Embryonic facial prominence (tissue), 1 donor: ENCODE measurements around the gene KBTBD13.
"Not testable (repeated sequence)": the region's sequence is repeated elsewhere in the genome, so short reads cannot be mapped to it uniquely, and the experiment has no call there.

Source experiments
- DNase-seq: peaks from one replicate; pipeline ENCODE4 v3.0.0-alpha.2; 2016; ENCODE audit errors: extremely low spot score

The KBTBD13 gene

DNA sequence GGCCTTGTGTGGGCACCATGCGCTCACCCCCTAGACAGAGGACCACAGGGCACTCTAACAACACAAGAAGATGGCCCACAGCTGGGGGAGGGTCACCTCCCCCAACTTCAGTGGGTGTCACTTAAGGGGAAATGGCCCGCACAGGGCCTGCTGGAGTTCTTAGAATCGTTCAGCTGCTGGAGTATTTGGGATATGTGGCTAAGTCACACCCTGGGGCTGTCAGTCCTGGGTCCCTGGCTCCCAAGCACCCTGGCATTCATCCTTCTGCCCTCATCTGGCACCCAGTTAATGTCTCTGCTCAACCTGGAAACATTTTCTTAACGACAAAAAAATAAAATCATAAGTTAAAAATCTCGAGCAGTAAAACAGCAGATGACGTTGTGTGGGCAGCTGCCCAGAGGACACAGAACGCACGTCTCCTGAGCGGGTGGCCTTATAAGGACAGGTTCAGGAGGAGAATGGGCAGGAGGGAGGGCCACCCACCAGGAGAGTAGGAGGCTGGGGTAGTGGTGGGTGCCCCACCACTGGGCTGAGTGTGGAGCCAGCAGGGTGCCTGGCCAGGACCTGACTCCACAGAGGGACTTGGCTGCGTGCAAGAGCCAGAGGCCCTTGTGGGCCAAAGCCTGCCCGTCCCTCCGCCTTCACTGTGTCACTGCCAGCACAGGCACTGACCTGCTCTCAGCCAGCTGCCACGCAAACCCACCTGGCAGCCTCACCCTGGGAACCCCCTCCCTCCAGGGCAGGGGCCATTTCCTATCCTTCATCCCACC is 11.5 kb downstream of the KBTBD13 start:
- DNase-seq = no peak

DNA sequence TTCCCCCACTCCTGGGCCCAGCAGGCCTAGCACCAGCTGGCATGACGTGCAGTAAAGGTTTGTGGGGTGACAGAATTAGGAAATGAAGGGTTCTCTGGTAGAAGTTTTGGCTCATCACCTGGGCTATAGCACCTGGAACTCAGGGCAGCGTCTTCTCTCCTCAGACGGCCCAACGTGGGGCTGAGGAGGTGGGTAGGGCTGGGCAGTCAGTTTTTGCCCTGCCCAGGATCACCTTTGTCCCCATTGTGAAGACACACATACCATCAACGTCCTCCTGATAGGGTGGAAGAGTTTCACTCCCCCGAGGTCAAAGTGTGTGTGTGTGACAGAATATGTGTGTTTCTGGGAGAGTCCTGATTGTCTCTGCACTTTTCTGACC is 12.1 kb downstream of the KBTBD13 start:
- no peak for DNase-seq

DNA sequence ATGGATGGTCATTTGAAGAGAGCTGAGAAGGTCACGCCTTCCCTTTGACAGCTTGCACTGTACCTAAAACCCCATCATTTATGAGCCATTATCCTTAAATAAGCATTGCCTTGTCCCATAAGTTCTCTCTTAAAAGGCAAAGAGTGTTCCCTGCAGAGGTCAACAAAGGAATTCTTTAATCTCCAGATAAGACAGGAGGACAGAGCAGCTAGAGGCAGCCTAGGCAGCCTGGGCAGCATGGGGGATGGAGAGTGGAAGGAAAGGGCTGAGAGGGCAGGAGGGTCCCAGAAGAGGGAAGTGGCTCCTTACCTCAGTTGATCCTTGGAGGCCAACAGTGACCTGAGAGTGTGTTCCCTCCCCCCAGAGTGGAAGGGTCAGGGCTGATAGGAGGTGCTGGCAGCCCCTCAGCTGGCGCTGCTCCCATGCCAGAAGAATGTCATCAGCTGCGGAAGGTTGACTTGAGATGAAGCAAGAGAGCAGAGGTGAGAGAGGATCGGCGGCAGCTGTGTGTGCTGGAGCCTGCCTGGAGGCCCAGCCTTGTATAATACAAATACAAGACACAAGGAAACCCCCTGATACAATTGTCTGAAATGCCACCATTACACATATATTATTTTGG is 12.8 kb downstream of the KBTBD13 start:
- DNase-seq = no peak

DNA sequence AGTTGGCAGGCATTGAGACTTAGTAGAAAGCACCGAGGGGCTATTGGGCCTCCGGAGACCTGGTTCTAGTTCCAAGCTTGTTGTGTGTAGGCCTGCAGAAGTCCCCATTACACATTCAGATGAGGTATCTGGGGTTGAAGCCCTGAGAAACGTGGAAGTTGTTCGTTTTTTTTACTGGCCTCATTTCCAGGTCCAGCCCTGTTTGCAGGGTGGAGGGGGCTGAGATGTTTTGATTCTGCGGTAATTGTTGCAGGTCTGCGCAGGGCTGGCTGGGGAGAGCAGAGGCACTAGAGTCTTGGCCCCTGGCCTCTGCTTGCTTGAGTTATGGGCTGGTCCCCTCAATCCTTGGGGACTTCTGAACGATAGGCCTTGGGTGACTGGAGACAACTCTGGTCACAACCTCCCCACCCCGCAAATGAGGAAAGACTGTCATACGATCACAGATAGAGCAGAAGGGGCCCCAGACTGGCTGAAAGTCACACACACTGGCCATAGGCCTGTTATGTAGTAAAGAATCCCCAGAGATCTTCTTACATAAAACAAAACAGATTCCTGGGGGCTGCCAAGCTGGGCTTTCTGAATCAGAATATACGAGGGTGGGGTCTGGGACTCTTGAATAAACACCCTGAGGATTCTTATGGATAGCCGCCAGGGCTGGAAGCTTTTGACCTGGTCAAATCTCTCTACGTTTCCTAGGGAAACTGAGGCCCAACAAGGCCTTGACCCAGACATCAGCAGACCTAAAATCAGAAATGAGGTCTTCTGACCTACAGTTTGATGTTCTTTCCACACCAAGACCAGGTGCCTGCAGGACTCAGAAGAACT is 15.6 kb downstream of the KBTBD13 start:
- no peak for DNase-seq

DNA sequence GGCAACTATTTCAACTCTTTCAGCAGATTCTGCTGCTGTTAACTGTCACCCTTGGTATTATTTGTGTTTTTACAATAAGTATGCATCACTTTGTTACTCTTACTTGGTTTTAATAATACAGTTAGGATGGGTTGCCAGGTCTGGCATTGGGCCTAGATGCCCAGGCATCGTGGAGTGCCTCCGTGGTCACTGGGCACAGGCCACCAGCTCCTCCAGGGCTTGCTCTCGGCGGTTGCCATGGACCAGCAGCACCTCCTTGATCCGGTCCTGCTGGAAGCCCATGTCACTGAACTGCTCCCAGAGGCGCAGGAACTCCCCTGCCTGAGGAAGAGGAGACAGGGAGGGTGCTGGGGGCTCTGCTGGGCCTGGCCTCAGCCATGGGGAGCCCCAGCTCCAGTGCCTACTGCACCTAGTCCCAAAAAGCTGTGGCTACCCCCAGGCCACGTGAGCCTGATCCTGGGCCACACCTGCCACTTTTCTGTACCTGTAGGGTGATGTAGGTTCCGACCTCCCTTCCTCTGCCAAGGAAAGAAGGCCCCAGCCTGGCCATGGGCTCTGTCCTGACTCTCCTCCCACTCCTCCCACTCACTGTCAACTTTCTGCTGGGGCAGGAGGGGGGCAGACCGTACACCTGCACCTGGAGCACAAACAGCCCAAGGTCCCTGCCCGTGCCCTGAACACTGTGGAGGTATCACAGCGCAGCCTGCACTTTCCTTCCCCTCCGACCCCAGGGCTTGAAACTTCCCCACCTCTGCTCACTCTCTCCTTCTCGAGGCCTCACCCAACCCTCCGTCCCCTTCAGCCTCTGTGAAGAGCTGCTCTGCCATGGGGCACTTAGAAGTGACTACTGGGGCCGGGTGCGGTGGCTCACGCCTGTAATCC is 16.6 kb downstream of the KBTBD13 start:
- DNase-seq = no peak

DNA sequence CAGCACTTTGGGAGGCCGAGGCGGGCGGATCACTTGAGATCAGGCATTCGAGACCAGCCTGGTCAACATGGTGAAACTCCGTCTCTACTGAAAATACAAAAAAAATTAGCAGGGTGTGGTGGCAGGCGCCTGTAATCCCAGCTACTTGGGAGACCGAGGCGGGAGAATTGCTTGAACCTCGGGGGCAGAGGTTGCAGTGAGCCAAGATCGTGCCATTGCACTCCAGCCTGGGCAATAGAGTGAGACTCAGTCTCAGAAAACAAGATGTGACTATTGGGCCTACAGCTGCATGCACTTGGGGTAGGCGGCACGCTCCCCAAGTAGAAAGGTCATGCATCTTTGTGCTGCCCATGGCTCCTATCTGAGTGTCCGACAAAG is 17.2 kb downstream of the KBTBD13 start:
- not testable (repeated sequence) for DNase-seq

DNA sequence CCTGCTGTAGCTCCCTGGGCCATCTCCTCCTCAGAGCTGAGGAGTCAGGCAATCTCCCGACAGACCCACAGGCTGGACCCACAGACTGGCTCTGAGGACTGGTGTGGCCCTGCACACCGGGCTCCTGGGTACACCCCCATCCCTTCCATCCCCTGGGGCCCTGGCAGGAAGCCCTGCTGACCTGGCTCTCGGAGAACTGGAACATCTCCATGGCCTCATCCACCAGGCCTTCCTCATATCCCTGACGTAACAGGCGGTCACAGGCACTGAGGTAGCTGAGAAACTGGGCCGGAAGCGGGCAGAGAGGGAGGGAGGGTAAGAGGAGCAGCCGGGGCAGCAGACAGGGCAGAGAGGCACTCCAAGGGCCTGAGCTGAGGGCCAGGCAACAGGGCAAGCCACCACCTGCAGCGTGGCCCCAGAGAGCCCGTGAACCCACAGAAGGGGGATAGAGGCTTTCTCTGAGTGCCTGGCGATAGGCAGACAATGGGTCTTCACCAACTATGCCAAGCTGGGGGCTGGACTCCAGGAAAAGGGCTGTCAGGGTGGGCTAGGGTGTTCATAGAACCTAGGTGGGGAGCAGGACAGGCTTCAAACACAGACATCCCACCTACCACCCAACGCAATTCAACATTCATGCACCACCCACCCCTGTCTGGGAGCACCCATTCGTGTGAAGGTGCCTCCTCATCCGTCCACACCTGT is 17.9 kb downstream of the KBTBD13 start:
- no peak for DNase-seq

DNA sequence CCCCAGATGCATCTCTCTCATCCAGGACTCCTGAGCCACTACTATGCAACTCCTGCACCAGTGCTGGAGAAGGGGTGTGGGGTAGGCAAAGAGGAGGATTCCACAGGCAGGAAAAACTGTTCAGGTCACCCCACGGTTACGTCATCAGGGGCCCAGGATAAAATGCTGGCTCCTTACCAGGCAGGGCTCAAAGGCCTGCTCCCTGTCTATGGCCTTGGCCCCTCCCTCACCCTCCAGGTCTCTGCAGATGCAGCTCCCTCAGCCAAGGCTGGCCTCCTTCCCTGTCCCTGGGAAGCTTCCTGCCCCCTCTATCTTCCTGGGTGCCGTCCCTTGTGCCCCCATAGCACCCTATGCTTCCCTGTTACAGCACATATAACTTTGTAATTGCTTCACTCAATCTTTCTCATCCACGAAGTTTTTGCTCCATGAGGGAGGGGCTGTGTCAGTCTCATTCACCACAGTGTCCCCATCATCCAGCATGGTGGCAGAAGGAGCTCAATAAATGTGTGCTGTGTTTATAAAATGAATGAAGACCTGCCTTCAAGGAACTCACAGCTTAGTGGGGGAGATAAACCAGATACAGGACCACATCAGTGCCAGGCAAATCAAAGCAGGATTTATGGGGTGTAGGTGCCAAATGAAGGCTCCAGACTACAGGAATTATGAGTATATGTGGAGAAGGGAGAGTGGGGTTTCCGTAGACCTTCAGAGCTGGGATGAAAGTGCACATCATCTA is 18.6 kb downstream of the KBTBD13 start:
- DNase-seq = no peak

DNA sequence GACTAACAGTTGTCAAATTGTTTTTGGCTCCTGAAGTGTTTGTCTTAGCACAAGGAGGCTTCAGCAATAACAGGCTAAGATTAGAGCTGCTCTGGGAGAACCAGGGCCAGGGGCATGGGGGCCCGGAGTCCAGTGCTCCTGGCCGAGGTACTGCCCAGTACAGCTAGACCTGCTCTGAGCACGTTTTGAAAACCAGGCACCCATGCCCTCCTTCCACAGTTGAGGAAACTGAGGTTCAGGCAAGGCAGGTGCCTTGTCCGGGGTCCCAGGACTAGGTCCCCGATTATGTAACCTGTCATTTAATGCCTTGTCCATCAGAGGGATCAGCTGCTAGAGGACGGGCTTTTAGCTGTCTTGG is 19.2 kb downstream of the KBTBD13 start:
- DNase-seq = no peak

DNA sequence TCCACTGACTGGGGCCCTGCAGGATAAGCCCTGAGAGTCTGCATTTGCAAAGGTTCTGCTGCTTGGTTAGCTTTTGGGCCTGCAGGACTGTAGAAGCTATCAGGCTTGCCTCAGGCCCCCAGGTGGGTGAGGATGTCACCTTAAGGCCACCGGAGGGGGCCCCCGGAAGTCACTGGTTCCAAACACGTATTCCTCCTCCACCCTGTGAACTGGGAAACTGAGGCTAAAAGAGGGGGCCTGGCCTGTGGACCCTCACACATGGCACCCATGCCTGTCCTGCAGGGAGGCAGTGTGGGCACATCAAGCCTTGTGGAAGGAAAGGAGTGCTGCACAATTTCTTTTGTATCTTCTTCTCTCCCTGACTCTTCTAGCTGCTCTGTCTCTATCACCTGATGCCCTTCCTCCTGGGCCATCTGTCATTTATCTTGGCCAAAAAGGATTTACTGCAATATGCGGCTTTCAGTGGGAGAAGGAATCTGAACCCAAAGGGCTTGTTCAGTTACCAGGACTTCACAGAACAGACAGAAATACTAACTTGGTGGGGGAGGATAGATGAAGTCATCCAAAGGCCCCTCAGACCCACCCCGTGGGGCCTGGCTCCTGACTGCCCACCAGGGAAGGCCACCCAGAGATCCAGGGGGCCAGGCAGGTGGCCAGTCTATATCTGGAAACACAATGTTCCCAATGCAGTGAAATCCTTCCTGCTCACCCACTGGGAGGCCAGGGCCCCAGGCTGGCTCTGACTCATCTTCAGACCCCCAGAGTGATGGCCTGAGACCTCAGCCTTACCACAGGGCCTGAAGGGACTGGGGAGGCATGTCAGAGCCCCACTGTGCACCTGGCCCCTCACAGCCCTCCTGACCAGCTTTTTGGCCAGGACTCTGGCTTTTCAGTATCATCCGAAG is 20.2 kb downstream of the KBTBD13 start:
- no peak for DNase-seq

DNA sequence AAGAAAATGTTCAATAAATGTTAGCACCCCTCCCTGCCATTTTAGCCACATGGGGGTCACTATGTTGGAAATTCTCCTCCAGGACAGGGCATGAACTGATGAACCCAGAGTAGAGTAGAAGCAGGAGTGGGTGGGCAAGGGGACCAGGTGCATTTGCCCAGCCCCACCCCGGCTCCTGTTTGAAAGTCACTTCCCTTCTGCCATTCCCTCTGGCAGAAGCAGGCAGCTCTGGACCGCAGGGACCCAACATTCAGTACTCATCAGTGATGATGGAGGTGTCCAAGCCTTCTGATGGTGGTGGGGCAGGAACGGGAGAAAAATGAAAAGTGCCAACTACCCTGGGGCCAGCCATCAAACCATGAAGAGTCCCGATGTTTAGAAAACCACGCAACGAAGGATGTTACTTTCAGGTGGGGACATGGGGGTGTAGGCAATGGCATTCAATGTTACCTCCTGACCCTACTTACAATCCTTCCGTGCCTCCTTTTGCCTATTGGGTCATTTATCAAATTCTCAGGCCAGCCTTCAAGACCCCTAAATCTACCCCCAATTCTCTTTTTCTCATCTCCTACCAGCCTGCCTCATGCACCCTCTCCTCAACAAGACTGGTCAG is 21.2 kb downstream of the KBTBD13 start:
- DNase-seq = no peak

DNA sequence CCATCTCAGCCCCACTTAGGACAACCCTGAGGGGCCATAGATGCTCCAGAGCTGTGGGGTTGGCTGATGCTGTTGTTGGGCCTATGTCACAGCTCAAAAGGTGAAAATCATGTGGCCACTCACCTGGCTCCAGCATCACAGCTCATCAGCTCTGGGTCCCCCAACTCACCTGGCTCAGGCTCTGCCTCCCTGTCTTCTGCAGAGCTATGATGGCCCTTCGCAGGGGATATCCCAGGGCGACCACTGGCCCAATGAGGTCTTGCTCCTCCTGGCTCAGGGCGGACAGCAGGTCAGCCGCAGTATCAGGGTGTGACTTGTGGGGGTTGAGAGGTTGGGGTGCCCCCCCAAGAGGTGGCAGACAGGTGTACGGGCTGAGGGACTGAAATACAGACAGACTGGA is 22.8 kb downstream of the KBTBD13 start:
- no peak for DNase-seq

DNA sequence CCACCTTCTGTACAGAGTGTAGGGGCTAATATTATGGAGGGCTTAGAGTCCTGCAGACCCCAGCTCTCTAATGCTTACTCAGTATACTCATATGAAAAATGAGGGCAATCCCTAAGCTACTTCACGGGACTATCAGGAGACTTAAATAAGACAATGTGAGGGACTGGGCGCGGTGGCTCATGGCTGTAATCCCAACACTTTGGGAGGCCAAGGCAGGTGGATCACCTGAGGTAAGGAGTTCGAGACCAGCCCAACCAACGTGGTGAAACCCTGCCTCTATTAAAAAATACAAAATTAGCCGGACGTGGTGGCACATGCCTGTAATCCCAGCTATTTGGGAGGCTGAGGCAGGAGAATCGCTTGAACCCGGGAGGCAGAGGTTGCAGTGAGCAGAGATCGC is 23.3 kb downstream of the KBTBD13 start:
- not testable (repeated sequence) for DNase-seq

DNA sequence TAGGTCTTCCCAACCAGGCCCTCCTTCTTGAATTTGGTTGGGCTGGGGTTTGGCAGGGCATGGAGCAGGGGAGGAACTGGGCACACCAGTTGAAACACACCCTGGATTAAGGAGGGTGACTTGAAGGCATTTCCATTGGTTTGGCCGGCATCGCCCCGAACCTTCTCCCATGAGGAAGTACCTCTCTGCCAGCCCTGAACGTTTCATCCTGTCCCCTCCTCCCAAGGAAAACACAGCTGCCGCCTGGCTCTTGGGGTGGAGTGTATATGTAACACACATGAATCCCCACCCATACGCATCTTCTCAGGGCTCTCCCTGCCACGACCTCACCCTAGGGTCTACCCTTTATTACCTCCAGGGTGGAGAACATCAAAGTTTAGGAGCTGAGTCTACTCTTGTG is 23.9 kb downstream of the KBTBD13 start:
- no peak for DNase-seq

DNA sequence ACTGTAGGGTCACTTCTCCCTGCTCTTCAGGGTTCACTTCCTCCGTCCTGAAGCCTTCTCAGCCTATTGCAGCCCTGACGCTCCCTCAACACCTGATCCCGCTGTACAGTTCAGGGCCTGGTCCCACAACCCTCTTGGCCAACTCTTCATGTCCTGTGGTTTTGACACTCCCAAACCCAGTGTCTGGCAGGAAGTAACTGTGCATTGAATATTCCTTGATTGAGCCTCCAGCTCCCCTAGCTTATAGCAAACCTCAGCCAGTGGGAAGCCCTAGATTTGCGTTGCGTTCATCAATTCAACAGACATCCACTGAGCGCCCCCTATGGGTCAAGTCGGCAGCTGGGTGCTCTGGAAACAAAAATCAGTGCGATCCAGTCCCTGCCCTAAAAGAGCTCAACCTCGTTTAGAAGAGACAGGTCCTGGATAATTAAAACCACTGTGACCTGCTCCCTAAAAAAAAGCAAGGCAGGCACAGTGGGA is 24.9 kb downstream of the KBTBD13 start:
- peak; percentile 52 for DNase-seq

DNA sequence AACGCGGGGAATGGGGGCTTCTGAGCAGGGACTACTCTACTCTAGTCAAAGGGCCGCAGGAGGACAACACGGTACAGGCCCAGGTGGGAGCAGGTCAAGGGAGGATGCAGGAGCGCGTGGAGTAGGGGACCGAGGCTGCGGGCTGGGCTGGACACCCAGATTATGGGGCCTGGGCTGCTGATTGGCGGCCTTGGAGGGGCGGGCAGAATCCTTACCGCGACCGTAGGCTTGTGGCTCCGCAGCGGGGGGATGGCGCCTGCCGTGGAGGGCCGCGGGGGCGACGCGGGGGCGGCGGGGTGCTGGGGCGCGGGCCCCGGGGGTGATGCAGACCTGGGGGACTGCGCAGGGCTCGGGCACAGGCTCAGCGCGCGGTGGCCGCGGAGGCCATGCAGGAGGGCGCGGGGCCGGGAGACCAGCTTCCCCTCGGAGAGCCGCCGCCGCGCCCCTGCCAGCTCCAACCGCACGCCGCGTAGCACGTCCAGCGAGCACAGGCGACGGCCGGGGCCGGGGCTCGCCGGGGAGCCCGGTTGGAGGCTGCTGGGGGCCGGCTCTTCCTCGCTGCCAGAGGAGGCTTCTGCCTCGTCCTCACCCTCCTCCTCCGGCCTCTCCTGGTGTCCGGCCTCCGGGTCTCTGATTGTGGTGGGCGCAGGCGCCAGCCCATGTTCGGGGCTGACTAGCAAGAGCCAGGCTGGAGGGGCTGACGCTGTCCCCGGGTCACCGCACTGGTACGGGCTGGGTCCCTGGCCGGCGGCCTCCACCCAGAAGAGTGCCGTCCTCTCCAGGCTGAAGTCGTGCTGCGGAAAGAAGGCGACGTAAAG is 25.6 kb downstream of the KBTBD13 start:
- DNase-seq = no peak

DNA sequence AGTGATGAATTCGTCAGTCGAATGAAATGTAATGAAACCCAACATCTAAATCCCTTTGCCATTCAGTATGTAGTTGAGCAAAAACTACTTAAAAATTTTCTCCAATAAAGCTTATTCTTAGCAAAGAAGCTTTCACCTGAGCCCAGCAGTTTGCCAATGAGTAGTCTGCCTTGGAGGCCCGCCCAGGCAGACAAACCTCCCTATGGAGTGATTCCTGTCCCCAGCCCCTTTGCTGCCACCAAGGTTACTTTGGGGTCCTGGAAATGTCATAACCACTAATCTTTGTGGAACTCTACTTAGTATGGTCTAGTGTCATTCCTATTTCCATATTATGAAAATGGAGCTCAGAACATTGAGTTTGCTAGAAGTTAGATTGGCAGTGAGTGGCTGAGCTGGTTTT is 26.4 kb downstream of the KBTBD13 start:
- DNase-seq = no peak

DNA sequence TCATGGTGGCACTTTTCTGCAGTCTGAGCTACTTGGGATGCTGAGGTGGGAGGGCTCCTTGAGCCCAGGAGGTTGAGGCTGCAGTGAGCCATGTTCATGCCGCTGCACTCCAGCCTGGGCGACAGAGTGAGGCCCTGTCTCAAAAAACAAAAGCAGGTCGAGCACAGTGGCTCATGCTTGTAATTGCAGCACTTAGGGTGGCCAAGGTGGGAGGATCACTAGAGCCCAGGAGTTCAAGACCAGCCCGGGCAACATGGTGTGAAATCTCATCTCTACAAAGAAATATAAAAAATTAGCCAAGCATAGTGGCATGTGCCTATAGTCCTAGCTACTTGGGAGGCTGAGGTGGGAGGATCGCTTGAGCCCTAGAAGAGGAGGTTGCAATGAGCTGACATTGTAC is 28.5 kb downstream of the KBTBD13 start:
- no peak for DNase-seq
